Prostate gland (tissue), 2 donors: ENCODE measurements around the gene CRY1.

ENCODE experiments used
- CTCF ChIP-seq, 4 experiments: fragments of 200-600 bp in 2 of 4; fragments of 450-650 bp in 2 of 4; sonication (generic) in 2 of 4; IDR thresholded peaks; 1 replicate in 3 of 4; 2 replicates in 1 of 4; pipeline ENCODE4 v1.5.1; 2016 to 2019; ENCODE audit warnings: antibody characterized with exemption in 4 of 4, mild to moderate bottlenecking in 2 of 4, moderate library complexity in 2 of 4
- POLR2A ChIP-seq: fragments of 450-650 bp; IDR thresholded peaks from one replicate; pipeline ENCODE4 v1.6.1; 2016; ENCODE audit warnings: antibody characterized with exemption, mild to moderate bottlenecking
- POLR2AphosphoS5 ChIP-seq: sonication (generic); formaldehyde crosslinking; IDR thresholded peaks from one replicate; pipeline ENCODE4 v1.6.1; 2017; ENCODE audit warnings: antibody characterized with exemption

GRCh38 chr12:107042801-107043200, 50.5 kb downstream of the CRY1 start:
- TF ChIP-seq POLR2A (no peak), CTCF (IDR thresholded peaks at IDR 0.05) (no peak), POLR2AphosphoS5 (no peak)
